Spleen (tissue), 7 donors: ENCODE results near the gene LGALS3.
A peak's percentile ranks its signal among the peaks of the same experiment; 100 is the strongest.

ENCODE experiments used
- CTCF ChIP-seq, 11 experiments: fragments of 200-600 bp in 7 of 11; fragments of 450-650 bp in 4 of 11; sonication (generic) in 4 of 11; IDR thresholded peaks in 8 of 11; conservative IDR thresholded peaks in 3 of 11; 1 replicate in 7 of 11; 2 replicates in 4 of 11; pipeline versions ENCODE4 v1.4.0 to v1.8.0; 2016 to 2021; ENCODE audit warnings: antibody characterized with exemption in 11 of 11, inconsistent platforms in 4 of 11, mild to moderate bottlenecking in 1 of 11
- POLR2A ChIP-seq, 3 donors: fragments of 450-650 bp; IDR thresholded peaks; one replicate each; pipeline ENCODE4 v1.5.1; 2017; ENCODE audit warnings: antibody characterized with exemption in 3 of 3, mild to moderate bottlenecking in 1 of 3
- POLR2AphosphoS5 ChIP-seq, 3 donors: sonication (generic); formaldehyde crosslinking; IDR thresholded peaks; one replicate each; pipeline ENCODE4 v1.5.1; 2017; ENCODE audit warnings: antibody characterized with exemption in 3 of 3
- donor health status: DM: no; HTN: no; CAD: no; lungs with moderate emphysema.
- donor health status: DM: no; HTN: no; CAD: no.
- donor health status: DM: no; HTN: no; CAD: no.

DNA sequence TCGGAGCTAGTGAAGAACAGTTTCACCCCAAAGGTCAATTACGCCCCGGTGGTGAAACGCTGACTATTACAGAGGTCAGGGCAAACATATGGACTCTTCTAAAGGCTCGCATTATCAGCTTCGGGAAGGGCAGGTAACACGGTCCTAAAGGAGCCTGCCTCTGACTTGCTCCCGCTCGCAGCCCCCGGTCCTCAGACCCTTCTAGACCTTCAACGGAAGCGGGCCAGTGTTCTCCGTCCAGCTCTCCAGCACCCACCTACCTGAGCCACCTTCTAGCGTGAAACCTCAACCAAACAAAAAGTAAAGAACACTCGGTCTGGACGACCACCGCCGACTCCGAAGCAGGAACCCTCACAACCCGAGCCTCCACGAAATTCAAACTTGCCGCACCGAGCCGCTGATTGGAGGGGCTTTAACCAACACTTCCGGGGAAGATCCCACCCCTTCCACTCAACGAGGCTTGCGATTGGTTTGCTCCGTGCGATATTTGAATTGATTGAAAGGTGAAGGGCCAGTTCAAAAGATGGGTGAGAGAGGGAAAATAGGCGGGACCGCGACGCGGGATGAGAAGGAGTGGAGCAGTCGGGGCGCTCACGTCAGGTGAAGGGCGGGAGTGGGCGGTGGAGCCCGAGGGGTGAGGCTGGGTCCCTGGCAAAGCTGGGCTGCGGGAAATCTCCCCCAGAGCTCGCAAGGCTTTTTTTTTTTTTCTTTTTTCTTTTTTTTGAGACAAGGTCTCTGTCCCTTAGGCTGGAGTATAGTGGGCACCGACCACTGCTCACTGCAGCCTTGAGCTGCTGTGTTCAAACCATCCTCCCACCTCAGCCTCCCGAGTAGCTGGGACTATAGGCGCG is 62.4 kb downstream of the LGALS3 start, which contains the start of gene DLGAP5:
- TF ChIP-seq CTCF (IDR thresholded peaks at IDR 0.05 in 8 of 11, conservative IDR thresholded peaks at IDR 0.05 in 3 of 11) (no peak), POLR2AphosphoS5 (IDR thresholded peaks at IDR 0.05) (peak; percentile 77 to 85 (median 78)), POLR2A (IDR thresholded peaks at IDR 0.05) (no peak)
